Measurements from ENCODE around the gene ELF2. TPM values are rescaled to one million over a fixed set of nuclear protein-coding genes. Genes with fewer than 3 reads are reported as not detected.
"Not testable (repeated sequence)": the region's sequence is repeated elsewhere in the genome, so short reads cannot be mapped to it uniquely, and the experiment has no call there.

The ELF2 gene
- total RNA-seq, 1 experiment from 2014 or later = 20.6 TPM

DNA sequence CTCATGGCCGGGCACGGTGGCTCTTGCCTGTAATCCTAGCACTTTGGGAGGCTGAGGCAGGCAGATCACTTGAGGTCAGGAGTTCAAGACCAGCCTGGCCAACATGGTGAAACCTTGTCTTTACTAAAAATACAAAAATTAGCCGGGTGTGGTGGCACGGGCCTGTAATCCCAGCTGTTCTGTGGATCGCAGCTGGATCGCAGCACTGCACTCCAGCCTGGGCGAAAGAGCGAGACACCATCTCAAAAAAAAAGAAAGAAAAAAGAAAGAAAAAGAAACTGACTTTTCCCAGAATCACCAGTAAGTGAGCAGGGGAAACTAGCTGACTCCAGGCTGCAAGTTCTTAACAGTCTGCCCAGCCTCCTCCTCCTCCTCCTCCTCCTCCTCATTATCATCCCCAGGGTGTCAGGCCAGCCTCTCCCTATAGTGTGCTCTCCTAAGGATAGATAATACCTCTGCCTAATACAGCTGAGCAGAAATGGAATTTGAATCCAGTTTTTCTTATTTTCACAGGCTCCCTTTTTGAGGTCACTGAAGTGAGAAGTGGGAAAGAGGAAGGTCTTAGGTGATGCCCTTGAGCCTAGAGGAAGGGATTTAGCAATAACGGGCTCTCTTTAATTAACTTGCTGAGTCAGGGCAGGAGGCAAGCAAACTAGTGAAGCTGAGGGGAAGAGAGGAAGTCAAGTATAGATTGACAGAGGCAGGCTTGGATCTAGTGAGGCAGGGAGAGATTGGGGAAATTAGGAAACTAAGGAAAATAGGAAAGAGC is 11.8 kb upstream of the ELF2 start:
- DNase-seq (ENCODE audit: low spot score) = no peak

DNA sequence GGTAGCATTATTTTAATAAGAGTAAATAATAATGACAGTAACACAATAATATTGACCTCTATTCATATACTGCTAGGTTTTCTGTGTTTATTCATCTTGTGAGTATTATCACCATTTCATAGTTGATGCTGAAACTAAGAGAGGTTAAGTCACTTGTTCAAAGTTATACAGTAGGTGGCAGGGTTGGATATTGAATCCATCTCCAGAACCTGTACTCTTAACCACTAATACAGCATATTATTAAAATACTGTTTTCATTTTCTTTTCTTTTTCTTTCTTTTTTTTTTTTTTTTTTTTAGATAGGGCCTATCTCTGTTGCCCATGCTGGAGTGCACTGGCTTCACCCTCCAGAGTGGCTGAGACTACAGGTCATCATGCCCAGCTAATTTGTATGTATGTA is 7.1 kb upstream of the ELF2 start:
- no peak for DNase-seq (ENCODE audit: low spot score)

DNA sequence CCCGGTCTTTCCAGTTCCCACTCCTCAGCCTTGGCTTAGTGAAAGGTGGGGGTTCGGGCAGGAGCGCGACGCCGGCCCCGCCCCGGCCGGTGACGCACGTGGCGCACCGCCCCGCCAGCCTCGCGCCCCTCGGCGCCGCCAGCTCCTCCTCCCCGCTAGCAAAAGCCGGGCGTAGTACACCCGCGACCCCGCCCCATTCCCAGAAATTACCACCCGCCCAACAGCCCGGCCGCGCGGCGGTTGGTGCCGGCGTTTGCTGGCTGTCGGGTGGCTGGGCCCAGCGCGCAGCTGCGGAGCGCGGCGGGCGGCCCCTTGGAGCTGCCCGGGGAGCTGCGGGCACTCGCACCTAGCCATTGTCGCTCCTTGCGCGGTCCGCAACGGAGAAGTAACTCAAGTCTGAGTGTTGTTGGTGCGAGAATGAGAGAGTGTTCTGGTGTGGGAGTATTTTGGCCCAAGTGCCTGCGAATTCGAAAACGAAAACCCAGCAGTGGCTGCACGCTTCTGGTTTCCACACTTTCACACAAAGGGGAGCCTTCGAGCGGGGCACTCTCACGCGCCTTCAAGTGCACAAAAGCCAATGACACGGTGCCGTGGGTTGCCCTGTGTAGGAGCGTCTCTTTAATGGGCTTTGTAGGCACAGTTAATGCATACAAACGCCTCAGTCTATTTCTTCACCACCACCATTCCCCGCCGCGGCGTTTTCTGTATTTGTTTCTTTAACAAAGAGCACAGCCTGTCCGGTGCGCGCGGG is 1.0 kb upstream of the ELF2 start:
- peak; percentile 90 for DNase-seq (ENCODE audit: low spot score)

DNA sequence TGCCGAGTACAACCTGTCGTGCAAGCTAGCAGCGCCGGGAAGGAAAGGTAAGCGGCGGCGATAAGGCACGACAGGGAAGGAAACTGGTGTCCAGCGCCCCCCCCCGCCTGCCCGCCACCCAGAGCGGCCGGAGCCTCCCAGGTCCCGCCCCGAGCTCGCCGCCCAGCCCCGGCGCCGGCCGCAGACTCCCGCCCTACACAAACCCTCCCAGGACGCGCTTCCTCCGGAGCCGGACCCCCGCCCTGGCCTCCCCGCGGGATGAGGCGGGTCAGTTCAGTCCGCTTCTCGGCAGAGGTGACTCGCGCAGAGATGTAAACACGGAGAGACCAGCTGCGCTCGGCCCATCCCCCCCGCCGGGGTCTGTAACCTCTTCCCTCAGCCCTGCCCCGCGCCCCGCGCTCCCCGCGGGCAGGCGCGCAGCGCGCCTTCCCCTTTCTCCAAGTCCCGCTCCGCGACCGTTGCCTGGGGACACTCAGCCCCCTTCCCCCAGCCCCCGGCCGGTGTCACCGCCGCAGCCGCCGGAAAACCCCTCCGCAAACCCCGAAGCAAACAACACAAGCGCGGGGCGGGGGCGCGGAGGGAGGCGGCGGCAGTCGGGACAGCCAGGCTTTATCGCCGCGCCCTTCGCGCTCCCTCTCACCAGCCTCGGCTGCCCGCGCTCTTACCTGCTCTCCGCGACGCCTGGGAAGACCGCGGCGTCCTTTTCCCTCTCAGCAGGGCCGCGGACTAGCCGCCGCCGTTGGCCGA is 543 bp downstream of the ELF2 start:
- peak; percentile 81 for DNase-seq (ENCODE audit: low spot score)

DNA sequence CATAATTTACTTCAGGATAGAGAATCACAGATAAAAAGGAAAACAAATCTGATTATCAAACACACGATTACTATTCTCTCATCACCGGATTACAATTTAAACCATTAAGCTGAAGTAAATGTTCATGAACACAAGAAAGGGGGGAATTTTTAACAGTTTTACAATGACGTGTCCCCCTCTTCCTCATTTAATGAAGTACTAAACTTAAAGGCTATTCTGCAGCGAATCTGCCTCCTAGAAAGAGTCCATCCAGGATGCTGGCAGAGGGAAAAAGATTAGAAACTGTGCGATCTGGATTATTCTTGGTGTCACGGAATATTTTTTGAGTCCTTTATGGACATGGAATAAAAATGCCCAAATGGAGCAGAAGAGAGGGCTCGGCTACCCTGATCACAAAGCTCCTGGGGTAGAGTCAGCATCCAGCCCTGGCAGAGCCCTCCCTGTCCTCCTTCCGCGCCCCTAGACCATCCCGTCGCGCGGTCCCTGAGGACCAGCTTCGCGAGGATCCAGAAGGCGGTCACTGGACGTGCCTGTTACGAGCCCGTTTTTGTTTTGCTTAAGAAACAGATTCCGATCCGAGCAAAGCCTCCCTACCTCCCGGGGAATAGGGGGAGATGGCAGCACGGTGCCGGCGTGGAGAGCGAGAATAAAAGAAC is 1.2 kb downstream of the ELF2 start:
- DNase-seq (ENCODE audit: low spot score) = peak; percentile 44

DNA sequence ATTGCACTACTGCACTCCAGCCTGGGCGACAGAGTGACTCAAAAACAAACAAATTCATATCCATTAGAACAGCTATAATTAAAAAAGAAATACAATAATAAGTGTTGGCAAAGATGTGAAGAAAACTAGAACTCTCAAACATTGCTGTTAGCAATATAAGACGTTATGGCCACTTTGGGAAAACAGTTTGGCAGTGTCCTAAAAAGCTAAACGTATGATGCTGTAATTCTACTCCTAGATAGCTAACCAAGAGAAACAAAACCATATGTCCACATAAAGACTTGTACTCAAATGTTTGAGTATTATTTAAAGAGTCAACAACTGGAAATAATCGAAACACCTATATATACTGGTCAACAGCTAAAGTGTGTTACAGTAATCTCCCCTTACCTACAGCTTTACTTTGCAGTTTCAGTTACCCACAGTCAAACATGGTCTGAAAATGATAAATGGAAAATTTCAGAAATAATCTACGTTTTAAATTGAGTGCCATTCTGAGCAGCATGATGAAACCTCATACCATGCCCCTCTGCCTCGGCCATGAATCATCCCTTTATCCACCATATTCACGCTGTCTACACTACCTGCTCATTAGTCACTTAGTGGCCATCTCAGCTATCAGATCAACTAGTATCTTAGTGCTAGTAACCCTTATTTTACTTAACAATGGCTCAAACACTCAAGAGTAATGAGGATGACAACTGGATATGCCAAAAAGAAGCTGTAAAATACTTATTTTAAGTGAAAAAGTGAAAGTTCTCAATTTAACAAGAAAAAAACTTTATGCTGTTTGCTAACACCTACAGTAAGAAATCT is 4.9 kb downstream of the ELF2 start:
- DNase-seq (ENCODE audit: low spot score) = no peak

DNA sequence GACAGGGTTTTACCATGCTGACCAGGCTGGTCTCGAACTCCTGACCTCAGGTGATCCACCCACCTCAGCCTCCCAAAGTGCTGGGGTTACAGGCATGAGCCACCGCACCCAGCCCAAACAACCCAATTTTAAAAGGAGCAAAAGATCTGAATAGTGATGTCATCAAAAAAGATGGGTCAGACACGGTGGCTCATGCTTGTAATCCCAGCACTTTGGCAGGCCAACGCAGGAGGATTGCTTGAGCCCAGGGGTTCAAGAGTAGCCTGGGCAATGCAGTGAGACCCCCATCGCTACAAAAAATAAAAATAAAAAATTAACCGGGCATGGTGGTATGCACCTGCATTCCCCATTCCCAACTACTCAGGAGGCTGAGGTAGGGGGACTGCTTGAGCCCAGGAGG is 6.1 kb downstream of the ELF2 start:
- DNase-seq (ENCODE audit: low spot score) = no peak

DNA sequence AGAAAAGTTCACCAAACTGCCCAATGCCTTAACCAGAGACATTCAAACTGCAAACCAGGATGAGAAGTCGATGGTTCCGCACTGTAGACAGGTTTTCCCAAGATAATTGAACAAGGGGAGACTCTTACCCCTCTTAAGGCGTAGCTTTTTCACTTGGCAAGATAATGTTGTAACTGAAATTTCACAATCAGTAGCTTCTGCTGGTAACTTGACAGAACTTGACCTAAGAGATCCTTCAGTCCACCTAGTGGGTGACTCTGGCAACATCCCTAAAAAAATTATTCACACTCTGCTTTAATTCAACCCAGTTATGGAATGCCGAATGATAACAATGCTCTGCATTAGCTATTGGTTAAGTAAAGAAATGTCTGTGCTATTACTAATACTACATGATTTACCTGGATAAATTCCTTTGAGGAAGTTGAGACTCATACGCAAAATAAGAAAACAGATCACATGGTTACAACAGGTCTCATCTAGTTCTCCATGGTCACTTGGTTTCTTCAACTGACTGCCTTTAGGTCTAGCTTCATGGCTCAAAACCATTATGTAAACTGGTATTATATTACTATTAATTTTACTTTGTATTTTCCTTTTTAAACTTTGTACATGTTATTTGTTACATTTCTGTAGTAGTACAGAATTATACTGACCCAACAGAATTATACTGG is 9.1 kb downstream of the ELF2 start:
- peak; percentile 75 for DNase-seq (ENCODE audit: low spot score)

DNA sequence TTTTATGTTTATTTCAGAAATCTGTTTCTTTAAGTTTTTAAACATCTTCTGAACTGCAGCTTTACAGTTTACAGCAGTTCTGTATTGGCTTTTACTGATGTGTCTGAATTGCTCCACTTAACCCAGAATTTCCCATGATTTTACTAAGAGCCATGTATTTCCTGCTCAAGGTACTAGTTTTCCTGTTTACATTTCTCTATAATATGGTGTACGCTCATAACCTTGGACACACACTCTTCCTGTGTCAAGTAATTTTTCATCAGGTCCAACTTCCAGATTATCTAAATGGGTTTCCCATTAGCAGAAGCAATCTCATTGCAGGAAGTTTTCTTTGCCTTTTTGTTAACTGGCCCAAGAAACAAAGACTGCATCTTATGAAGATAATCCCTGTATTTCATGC is 12.3 kb downstream of the ELF2 start:
- no peak for DNase-seq (ENCODE audit: low spot score)

DNA sequence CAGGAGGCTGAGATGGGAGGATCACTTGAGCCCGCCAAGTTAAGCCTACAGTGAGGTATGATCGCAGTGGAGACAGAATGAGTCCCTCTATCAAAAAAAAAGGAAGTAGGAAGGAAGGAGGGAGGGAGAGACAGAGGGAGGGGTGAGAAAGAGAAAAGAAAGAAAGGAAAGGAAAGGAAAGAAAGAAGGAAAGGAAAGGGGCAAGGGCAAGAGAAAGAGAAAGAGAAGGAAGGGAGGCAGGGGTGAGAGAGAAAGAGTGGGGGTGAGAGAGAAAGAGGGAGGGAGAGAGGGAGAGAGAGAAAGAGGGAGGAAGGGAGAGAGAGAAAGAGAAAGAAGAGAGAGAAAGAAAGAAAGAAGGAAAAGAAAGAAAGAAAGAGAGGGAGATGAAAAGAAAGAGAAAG is 13.2 kb downstream of the ELF2 start:
- no peak for DNase-seq (ENCODE audit: low spot score)

DNA sequence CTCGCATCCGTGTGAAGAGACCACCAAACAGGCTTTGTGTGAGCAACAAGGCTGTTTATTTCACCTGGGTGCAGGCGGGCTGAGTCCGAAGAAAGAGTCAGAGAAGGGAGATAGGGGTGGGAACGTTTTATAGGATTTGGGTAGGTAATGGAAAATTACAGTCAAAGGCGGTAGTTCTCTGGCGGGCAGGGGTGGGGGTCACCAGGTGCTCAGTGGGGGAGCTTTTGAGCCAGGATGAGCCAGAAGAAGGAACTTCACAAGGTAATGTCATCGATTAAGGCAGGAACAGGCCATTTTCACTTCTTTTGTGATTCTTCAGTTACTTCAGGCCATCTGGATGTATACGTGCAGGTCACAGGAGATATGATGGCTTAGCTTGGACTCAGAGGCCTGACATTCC is 19.0 kb downstream of the ELF2 start:
- DNase-seq (ENCODE audit: low spot score) = not testable (repeated sequence)

DNA sequence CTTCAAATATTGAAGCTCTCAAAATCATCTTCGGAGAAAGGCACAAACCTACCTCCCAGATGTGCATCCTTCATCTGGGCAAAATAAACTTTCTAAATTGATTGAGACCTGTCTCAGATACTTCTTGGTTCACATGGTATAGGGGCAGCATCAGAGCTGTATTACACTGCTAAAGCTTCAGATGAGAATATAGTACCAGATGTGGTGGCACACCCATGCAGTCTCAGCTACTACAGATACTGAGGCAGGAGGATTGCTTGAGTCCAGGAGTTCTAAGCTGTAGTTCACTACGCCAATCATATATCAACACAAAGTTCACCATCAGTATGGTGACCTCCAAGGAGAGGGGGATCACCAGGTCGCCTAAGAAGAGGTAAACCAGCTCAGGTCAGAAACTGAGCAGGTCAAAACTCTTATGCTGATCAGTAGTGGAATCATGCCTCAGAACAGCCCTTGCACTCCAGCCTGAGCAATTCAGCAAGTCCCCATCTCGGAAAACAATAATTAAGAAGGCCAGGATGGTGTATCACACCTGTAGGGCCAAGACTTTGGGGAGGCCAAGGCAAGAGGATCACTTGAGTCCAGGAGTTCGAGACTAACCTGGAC is 22.0 kb downstream of the ELF2 start:
- DNase-seq (ENCODE audit: low spot score) = no peak

DNA sequence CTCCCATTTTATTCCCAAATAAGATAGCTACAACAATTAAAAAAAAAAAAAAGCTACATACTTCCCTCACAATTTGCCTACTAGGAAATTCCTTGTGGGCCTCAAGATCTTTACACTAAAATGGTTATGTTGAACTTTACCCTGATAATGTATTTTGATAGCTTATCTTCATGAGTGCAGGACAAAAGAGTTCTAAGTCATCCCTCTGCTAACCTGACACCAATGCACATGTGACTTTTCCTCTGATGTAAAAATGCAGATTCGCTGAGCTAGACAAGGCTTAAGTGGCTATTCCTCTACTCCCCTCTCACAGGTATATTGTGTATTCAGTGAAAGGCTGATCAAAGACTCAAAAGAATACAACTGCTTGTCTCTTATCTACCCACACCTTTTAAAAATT is 22.5 kb downstream of the ELF2 start:
- no peak for DNase-seq (ENCODE audit: low spot score)

DNA sequence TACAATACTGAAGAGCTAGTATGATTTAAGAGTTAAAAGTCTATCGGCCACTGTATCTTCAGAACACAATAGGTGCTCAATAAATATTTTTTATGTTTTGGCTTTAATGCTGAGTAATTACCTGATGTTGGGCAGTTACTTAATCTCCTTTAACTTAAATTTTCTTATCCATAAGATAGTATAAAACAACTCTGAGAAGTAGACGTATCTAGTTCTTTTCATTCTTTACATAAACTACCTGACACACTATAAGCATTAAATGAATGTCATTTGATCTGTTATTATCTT is 22.9 kb downstream of the ELF2 start:
- no peak for DNase-seq (ENCODE audit: low spot score)

DNA sequence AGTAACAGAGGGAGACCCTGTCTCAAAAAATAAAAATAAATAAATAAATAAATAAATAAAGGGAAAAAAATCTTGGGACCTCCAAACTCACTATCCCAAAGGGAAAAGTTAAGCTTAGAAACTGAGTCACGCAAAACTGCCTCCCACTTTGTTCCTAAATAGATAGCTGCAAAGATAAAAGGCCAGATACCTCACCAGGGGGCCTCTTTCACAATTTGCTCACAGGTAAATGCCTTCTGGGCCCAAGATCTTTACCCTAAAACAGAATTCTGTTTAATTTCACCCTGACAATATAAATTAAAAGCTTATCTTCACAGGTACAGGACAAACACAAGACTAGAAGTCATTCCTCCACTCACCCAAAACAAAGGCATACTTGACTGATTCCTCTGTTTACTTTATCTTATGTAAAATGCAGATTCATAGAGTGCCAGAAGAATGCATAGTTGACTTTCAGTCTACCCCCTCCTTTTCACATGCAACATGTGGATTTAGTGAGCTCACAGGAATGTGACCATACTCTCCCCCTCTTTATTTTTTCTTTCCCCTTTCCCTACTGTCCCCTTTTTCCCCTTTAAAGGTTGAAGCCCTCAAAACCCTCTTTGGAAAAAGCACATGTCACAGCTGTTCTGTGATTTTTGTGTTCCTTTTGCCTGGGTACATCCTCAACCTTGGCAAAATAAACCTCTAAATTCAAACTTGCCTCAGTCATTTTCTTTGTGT is 23.4 kb downstream of the ELF2 start:
- no peak for DNase-seq (ENCODE audit: low spot score)

DNA sequence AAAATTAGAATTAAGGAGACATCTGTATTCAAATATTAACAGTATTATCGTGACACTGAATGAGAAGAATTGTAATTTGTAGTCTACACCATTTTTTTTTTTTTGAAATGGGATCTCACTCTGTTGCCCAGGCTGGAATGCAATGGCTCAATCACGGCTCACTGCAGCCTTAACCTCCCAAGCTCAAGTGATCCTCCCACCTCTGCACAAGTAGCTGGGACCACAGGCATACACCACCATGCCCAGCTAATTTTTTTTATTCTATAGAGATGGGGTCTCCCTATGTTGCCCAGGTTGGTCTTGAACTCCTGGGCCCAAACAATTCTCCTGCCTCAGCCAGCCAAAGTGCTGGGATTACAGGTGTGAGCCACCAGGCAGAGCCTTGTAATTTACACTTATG is 24.8 kb downstream of the ELF2 start:
- DNase-seq (ENCODE audit: low spot score) = no peak

DNA sequence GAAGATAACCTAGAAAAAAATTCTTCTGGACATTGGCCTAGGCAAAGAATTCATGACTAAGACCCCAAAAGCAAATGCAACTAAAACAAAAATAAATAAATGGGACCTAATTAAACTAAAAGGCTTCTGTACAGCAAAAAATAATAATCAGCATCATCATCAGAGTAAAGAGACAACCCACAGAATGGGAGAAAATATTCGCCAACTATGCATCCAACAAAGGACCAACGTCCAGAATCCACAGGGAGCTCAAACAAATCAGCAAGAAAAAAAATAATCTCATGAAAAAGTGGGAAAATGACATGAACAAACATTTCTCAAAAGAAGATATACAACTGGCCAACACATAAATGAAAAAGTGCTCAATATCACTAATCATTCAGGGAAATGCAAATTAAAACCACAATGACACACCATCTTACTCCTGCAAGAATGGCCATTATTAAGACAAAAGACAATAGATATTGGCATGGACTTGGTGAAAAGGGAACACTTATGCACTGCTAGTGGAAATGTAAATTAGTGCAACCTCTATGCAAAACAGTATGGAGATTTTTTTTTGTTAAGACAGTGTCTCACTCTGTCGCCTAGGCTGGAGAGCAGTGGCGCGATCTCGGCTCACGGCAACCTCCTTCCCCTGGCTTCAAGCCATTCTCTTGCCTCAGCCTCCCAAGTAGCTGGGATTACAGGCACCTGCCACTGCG is 29.9 kb downstream of the ELF2 start:
- no peak for DNase-seq (ENCODE audit: low spot score)

DNA sequence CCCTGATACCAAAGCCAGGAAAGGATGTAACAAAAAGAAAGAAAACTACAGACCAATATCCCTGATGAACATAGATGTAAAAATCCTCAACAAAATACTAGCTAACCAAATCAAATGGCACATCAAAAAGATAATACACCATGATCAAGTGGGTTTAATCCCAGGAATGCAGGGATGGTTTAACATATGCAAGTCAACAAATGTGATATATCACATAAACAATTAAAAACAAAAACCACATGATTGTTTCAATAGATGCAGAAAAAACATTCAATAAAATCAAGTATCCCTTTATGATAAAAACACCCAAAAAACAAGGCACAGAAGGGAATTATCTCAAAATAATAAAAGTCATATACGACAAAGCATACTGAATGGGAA is 31.5 kb downstream of the ELF2 start:
- DNase-seq (ENCODE audit: low spot score) = no peak

DNA sequence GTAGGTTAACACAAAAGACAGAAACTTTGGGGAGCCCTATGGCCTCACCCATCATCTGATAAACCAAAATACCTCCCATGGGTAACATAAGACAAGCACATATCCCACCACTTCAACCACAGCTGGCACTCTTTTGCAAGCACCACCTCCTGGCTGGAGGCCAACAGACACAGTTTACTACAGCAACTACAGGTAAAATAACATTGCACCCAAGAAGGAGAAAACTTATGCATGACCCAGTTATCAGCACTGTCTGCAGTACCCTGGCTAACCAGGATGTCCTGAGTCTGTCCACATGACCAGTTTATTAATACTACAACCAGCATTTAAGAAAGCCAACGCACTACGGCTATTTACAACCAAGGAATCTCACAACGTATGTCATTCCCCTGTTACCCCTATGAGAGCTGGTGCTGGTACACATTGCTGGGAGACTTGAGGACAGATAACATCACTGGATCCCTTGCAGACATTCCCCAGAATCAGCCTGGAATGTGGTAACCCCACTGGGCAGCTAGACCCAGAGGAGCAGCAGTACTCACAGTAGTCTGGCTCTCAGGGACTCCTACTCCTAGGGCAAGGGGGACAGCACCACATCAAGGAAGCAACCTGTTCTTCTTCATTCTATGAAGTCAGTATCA is 32.0 kb downstream of the ELF2 start:
- peak; percentile 26 for DNase-seq (ENCODE audit: low spot score)

Measured in HT-29 (cell line).